Measurements from ENCODE around the gene DNAJB1.

DNAJB1 gene

GRCh38 chr19:14496029-14496833 is 22.0 kb downstream of the DNAJB1 start, which contains the start of gene GIPC1:
Gene GIPC1, minus strand, starts transcription at chr19:14496127. Its CDS starts 13,151 bp downstream, at chr19:14482976.
- peak; percentile 93 for DNase-seq

DNA sequence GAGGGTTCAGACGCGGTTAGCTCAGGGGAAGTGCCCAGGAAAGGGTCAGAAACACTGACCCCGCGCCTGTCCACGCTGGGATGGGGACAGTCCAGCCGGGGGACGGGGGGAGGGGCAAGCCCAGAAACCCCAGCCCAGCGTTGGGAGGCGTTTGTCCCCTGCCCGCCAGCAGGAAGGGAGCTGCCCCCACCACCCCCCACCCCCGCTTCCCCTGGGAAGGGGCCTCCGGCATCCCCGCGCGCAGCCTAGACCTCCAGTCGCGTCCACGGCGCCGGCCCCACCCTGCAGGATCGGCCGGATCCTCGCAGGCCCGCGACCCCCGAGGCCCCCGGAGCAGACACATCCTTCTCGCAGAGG is 22.5 kb downstream of the DNAJB1 start:
- no peak for DNase-seq

GRCh38 chr19:14494910-14495671 is 23.1 kb downstream of the DNAJB1 start:
- peak; percentile 32 for DNase-seq

GRCh38 chr19:14494411-14494810 is 23.8 kb downstream of the DNAJB1 start:
- no peak for DNase-seq

DNA sequence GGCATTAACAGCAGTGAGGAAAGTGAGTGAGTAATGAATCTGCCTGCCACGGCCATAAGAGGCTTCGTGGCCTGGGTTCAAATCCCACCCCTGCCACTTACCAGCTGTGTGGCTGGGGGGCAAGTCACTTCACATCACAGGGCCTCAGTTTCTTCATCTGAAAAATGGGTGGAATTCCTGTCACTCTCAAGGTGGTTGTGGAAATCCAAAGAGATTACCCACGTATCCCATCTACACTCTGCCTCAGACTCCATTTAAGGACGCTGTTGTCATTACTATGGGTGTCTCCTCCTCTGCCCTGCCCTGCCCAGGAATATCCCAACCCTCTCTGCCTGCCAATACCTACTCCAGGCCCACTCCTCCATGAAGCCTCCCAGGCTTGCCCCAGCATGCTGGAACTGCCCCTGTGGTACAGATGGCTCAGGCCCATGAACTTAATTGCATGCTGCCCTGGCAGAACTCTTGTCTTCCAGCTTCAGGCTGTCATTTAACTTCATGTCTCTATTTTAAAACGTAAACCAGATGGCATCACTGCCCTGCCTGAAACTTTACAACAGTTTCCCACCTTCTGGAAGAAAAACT is 25.4 kb downstream of the DNAJB1 start:
- DNase-seq: no peak

DNA sequence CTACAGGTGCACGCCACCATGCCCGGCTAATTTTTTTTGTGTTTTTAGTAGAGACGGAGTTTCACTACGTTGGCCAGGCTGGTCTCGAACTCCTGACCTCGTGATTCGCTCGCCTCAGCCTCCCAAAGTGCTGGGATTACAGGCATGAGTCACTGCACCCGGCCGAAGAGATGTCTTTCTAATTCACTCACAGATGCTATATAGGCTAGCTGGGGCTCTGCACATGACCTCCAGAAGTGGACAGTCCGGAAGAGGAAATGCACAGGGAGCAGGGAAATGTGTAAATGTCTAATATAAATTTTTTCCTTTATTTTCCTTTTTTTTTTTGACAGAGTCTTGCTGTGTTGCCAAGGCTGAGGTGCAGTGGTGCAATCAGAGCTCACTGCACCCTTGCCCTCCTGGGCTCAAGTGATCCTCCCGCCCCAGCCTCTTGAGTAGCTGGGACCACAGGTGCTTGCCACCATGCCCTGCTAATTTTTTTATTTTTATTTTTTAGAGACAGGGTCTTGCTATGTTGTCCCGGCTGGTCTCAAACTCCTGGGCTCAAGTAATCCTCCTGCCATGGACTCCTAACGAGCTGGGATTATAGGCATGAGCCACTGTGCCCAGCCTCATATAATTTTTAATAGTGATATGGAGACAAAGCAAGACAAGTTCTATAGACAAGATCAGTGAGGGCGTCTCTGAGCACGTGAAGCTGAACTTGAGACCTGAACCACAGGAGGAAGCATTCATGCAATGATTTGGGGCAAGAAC is 30.6 kb downstream of the DNAJB1 start:
- no peak for DNase-seq

DNA sequence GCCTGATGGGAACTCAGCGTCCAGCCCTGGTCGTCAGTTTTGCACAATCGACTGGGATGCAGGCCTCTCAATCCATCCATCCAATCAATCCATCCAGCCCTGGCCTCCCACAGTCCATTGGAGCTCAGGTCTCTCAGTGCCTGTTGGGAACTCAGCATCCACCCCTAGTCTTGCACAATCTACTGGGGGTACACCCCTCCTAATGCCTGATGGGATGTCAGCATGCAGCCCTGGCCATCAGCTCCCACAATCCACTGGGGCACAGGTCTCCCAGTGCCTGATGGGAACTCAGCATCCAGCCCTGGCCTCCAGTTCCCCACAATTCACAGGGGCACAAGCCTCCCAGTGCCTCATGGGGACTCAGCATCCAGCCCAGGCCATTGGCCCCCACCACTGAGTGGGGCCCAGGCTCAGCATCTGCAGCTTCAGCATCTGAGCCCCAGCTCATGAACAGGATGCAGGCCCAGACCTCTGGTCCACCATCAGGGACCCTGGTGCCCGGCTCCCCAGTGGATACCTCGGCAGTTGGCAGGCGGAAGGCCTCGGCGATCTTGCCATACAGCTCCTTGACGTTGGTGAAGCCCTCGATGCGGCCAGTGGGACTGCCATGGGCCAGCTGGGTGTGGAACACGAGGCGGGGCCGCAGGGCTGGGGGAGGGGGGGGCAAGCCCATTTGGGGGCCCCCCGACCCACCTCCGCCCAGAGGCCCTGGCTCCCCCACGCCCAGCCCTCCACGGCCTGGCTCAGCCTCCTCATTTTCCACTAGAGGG is 35.8 kb downstream of the DNAJB1 start:
- DNase-seq: no peak

DNA sequence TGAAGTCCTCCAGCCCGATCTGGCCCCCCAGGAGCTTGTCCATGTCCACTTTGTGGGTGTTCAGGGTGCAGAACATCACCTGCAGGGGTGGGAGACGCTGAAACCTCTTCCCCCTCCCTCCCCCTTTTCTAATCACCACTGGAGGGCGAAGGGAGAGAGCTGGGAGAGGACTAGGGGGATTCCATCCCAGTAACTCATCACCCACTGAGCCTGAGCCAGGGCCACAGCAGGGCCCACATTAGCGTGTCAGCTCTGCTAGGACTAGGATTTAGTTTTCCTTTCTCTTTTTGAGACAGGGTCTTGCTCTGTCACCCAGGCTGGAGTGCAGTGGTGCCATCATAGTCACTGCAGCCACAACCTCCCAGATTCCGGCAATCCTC is 37.5 kb downstream of the DNAJB1 start:
- no peak for DNase-seq

GRCh38 chr19:14479975-14480699 is 38.1 kb downstream of the DNAJB1 start:
- peak; percentile 78 for DNase-seq

- peak; percentile 40 for DNase-seq
These were observed 38.8 kb downstream of the DNAJB1 start for GRCh38 chr19:14479309-14479974.

- DNase-seq: no peak
These were observed 40.1 kb downstream of the DNAJB1 start for GRCh38 chr19:14478113-14478545.

GRCh38 chr19:14477418-14478112 is 40.6 kb downstream of the DNAJB1 start:
- peak; percentile 66 for DNase-seq

- peak; percentile 62 for DNase-seq
These were observed 41.4 kb downstream of the DNAJB1 start for GRCh38 chr19:14476673-14477401.

- no peak for DNase-seq
These were observed 41.9 kb downstream of the DNAJB1 start for GRCh38 chr19:14476327-14476672.

DNA sequence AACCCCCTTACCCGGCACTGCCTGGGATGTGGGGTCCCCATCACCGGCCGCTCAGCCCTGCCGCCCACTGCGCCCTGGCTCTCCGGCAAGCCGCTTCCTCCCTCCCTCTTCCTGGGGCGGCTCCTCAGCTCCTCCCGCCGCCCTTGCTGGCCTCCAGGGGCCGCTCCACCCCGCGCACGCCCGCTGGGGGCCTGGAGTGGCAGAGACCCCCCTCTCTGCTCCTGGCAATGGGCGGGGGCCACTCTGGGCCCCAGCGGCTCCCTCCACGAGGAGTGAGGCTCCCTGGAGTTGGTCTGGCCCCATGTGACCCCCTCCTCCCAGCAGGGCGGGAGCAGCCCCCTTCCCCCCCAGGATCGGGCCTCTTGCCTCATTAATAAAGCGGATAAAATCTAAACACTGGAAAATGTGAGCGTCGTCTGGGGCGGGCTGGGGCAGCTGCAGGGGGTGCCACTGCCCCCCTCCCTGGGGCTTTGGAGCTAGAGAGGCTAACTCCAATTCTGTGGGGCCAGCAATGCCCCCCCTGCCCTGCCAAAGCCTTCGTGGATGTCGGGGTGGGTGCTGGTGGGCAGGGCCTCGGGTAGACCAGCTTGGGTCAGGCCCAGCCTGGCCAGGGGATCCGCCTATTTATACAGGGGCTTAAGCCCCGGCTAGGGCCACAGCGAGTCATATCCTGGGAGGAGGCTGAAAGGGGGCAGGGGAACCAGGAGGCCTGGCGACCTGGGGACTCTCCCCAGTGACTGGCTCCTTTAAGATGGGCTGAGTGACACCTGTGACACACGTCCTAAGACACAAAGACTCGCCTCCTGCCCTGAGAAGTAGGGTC is 42.7 kb downstream of the DNAJB1 start, which contains the start of gene PTGER1:
Gene PTGER1, minus strand, starts transcription at position 104 of the 823 bp plus-strand sequence. CDS start 1,034 bp downstream, outside the sequence.
- peak; percentile 71 for DNase-seq

DNA sequence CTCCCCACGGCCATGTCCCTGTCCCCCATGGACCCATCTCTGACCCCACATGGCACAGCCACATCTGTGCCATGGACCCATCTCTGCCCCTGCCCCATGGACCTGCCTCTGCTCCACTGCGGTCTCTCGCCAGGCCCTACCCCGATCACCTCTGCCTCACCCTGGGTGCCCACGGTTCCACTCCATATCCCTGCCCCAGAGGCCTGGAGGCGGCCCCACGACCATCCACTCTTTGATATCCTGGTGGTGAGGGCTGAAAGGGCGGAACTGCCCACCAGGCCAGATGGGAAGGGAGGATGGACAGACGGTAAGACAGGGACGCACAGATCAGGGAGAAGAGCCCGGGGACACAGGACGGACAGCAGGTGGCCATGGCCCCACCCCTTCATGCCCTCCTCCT is 43.4 kb downstream of the DNAJB1 start:
- no peak for DNase-seq

DNA sequence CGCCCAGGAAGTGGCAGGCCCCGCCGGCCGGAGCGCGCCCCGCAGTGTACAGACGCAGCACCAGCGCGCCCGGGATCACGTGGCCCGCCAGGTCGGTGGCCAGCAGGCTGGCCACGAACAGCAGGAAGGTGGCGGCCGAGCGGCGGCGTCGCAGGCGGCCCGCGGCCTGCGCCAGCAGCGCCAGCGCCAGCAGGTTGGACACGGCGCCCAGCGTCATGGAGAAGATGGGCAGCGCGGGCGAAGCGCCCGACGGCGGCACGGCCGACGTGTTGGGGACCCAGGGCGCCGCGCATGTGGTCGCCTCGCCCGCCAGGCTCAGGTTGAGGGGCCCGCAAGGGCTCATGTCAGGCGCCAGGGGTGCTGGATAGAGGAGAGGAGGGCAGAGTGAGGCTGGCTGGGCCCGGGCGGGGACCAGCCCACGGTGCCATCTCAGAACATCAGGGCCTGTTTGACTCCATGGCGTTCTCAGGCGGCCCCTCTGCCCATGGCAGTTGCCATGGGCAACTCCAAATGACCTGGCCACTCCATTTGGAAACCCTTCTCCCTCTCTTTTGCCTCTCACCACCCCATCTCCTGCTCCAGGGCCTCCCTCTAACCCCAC is 44.1 kb downstream of the DNAJB1 start:
- peak; percentile 69 for DNase-seq
